Measurements from ENCODE around the gene STARD9. TPM values are rescaled to one million over a fixed set of nuclear protein-coding genes. Genes with fewer than 3 reads are reported as not detected.
"Not testable (repeated sequence)": the region's sequence is repeated elsewhere in the genome, so short reads cannot be mapped to it uniquely, and the experiment has no call there.

The STARD9 gene
- total RNA-seq, 1 donor from 2014 or later = 5.7 TPM

- peak within 1 kb of the TSS; percentile 84 for H3K4me3 ChIP-seq (ENCODE audit: low read depth, low read length)
- TF ChIP-seq CTCF (IDR thresholded peaks at IDR 0.05; ENCODE audit: insufficient read depth, low read length, poor library complexity, severe bottlenecking) = no peak
- no peaks in the 10 kb centered on the region for H3K27me3 ChIP-seq (ENCODE audit: control insufficient read depth, insufficient read depth, low read length)
- peak; percentile 50 for DNase-seq (ENCODE audit: low read depth)
- H3K36me3 ChIP-seq (ENCODE audit: control insufficient read depth, insufficient read depth, low read length) = no peaks in the 10 kb centered on the region
Measured at GRCh38 chr15:42548249-42549031, 27.0 kb upstream of the STARD9 start, which contains the start of the genes HAUS2 and LRRC57. Gene HAUS2 (plus strand): TSS chr15:42548838. CDS start chr15:42548873, 35 bp downstream. Gene LRRC57 (minus strand): TSS chr15:42548793. CDS start chr15:42548434, 359 bp downstream.

- peak overlapping the region; percentile 84 for H3K4me3 ChIP-seq (ENCODE audit: low read depth, low read length)
- DNase-seq (ENCODE audit: low read depth) = no peak
Measured at GRCh38 chr15:42549032-42549491, 26.3 kb upstream of the STARD9 start.

GRCh38 chr15:42549741-42550392 lies 25.5 kb upstream of the STARD9 start:
- H3K27me3 ChIP-seq (ENCODE audit: control insufficient read depth, insufficient read depth, low read length) = no peaks in the 10 kb centered on the region
- TF ChIP-seq CTCF (IDR thresholded peaks at IDR 0.05; ENCODE audit: insufficient read depth, low read length, poor library complexity, severe bottlenecking) = no peak
- H3K4me3 ChIP-seq (ENCODE audit: low read depth, low read length) = peak overlapping the region; percentile 84
- no peak for DNase-seq (ENCODE audit: low read depth)
- H3K36me3 ChIP-seq (ENCODE audit: control insufficient read depth, insufficient read depth, low read length) = no peaks in the 10 kb centered on the region

More at GRCh38 chr15:42549032-42549491, 26.3 kb upstream of the STARD9 start:
- H3K36me3 ChIP-seq (ENCODE audit: control insufficient read depth, insufficient read depth, low read length) = no peaks in the 10 kb centered on the region
- no peak for TF ChIP-seq CTCF (IDR thresholded peaks at IDR 0.05; ENCODE audit: insufficient read depth, low read length, poor library complexity, severe bottlenecking)
- H3K27me3 ChIP-seq (ENCODE audit: control insufficient read depth, insufficient read depth, low read length) = no peaks in the 10 kb centered on the region

GRCh38 chr15:42553554-42553953 lies 21.9 kb upstream of the STARD9 start:
- H3K4me3 ChIP-seq (ENCODE audit: low read depth, low read length) = no peak overlapping the region
- H3K27me3 ChIP-seq (ENCODE audit: control insufficient read depth, insufficient read depth, low read length) = no peaks in the 10 kb centered on the region
- no peak for TF ChIP-seq CTCF (IDR thresholded peaks at IDR 0.05; ENCODE audit: insufficient read depth, low read length, poor library complexity, severe bottlenecking)
- H3K36me3 ChIP-seq (ENCODE audit: control insufficient read depth, insufficient read depth, low read length) = no peaks in the 10 kb centered on the region
- DNase-seq (ENCODE audit: low read depth) = no peak

- not testable (repeated sequence) for H3K4me3 ChIP-seq (ENCODE audit: low read depth, low read length); DNase-seq (ENCODE audit: low read depth); H3K36me3 ChIP-seq (ENCODE audit: control insufficient read depth, insufficient read depth, low read length); H3K27me3 ChIP-seq (ENCODE audit: control insufficient read depth, insufficient read depth, low read length)
Measured at GRCh38 chr15:42556550-42557207, 18.7 kb upstream of the STARD9 start.

GRCh38 chr15:42558739-42559138 lies 16.7 kb upstream of the STARD9 start:
- Histone ChIP-seq H3K4me3 (ENCODE audit: low read depth, low read length) (no peak overlapping the region), H3K36me3 (ENCODE audit: control insufficient read depth, insufficient read depth, low read length) (no peaks in the 10 kb centered on the region), H3K27me3 (ENCODE audit: control insufficient read depth, insufficient read depth, low read length) (no peaks in the 10 kb centered on the region)
- DNase-seq (ENCODE audit: low read depth) = no peak
- no peak for TF ChIP-seq CTCF (IDR thresholded peaks at IDR 0.05; ENCODE audit: insufficient read depth, low read length, poor library complexity, severe bottlenecking)

All from kidney epithelial cell (primary cell).